ENCODE measurements around the gene VIT.

- TF ChIP-seq FOXA1 (IDR thresholded peaks at IDR 0.05): no peak
- TF ChIP-seq, protein P1, sequence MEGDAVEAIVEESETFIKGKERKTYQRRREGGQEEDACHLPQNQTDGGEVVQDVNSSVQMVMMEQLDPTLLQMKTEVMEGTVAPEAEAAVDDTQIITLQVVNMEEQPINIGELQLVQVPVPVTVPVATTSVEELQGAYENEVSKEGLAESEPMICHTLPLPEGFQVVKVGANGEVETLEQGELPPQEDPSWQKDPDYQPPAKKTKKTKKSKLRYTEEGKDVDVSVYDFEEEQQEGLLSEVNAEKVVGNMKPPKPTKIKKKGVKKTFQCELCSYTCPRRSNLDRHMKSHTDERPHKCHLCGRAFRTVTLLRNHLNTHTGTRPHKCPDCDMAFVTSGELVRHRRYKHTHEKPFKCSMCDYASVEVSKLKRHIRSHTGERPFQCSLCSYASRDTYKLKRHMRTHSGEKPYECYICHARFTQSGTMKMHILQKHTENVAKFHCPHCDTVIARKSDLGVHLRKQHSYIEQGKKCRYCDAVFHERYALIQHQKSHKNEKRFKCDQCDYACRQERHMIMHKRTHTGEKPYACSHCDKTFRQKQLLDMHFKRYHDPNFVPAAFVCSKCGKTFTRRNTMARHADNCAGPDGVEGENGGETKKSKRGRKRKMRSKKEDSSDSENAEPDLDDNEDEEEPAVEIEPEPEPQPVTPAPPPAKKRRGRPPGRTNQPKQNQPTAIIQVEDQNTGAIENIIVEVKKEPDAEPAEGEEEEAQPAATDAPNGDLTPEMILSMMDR (IDR thresholded peaks at IDR 0.05; ENCODE audit: low read depth, low read length, missing input control): no peak
- no peak for TF ChIP-seq TAF1 (conservative IDR thresholded peaks at IDR 0.05)
- TF ChIP-seq JUND (IDR thresholded peaks at IDR 0.05): no peak
- TF ChIP-seq, protein P2, sequence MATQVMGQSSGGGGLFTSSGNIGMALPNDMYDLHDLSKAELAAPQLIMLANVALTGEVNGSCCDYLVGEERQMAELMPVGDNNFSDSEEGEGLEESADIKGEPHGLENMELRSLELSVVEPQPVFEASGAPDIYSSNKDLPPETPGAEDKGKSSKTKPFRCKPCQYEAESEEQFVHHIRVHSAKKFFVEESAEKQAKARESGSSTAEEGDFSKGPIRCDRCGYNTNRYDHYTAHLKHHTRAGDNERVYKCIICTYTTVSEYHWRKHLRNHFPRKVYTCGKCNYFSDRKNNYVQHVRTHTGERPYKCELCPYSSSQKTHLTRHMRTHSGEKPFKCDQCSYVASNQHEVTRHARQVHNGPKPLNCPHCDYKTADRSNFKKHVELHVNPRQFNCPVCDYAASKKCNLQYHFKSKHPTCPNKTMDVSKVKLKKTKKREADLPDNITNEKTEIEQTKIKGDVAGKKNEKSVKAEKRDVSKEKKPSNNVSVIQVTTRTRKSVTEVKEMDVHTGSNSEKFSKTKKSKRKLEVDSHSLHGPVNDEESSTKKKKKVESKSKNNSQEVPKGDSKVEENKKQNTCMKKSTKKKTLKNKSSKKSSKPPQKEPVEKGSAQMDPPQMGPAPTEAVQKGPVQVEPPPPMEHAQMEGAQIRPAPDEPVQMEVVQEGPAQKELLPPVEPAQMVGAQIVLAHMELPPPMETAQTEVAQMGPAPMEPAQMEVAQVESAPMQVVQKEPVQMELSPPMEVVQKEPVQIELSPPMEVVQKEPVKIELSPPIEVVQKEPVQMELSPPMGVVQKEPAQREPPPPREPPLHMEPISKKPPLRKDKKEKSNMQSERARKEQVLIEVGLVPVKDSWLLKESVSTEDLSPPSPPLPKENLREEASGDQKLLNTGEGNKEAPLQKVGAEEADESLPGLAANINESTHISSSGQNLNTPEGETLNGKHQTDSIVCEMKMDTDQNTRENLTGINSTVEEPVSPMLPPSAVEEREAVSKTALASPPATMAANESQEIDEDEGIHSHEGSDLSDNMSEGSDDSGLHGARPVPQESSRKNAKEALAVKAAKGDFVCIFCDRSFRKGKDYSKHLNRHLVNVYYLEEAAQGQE (IDR thresholded peaks at IDR 0.05): no peak
- TF ChIP-seq RXRA (IDR thresholded peaks at IDR 0.05): no peak
- TF ChIP-seq, protein P3, sequence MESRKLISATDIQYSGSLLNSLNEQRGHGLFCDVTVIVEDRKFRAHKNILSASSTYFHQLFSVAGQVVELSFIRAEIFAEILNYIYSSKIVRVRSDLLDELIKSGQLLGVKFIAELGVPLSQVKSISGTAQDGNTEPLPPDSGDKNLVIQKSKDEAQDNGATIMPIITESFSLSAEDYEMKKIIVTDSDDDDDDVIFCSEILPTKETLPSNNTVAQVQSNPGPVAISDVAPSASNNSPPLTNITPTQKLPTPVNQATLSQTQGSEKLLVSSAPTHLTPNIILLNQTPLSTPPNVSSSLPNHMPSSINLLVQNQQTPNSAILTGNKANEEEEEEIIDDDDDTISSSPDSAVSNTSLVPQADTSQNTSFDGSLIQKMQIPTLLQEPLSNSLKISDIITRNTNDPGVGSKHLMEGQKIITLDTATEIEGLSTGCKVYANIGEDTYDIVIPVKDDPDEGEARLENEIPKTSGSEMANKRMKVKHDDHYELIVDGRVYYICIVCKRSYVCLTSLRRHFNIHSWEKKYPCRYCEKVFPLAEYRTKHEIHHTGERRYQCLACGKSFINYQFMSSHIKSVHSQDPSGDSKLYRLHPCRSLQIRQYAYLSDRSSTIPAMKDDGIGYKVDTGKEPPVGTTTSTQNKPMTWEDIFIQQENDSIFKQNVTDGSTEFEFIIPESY (IDR thresholded peaks at IDR 0.05): no peak
- TF ChIP-seq, protein P4, sequence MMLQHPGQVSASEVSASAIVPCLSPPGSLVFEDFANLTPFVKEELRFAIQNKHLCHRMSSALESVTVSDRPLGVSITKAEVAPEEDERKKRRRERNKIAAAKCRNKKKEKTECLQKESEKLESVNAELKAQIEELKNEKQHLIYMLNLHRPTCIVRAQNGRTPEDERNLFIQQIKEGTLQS (IDR thresholded peaks at IDR 0.05): no peak
- TF ChIP-seq GABPA (IDR thresholded peaks at IDR 0.05 in 1 of 2, conservative IDR thresholded peaks at IDR 0.05 in 1 of 2): no peak
- TF ChIP-seq RAD21 (IDR thresholded peaks at IDR 0.05): no peak
Measured at GRCh38 chr2:36710858-36711515, 14.5 kb downstream of the VIT start.

Data from liver (tissue), 3 donors.